Upper lobe of left lung (tissue), 4 donors: Measurements from ENCODE around the gene FAM120B.

Source experiments
- CTCF ChIP-seq, 6 experiments: fragments of 450-650 bp in 4 of 6; fragments of 200-600 bp in 2 of 6; sonication (generic) in 2 of 6; IDR thresholded peaks; one replicate each; pipeline ENCODE4 v1.5.1; 2016 to 2019; ENCODE audit warnings: antibody characterized with exemption in 6 of 6
- EP300 ChIP-seq, 4 donors: sonication (generic); formaldehyde crosslinking; IDR thresholded peaks; one replicate each; pipeline ENCODE4 v1.5.1; 2017; ENCODE audit warnings: antibody characterized with exemption in 4 of 4, control low read depth in 2 of 4
- POLR2A ChIP-seq, 4 donors: fragments of 450-650 bp; IDR thresholded peaks; one replicate each; pipeline ENCODE4 v1.5.1; 2016 to 2017; ENCODE audit warnings: antibody characterized with exemption in 4 of 4, mild to moderate bottlenecking in 2 of 4
- POLR2AphosphoS5 ChIP-seq, 2 donors: sonication (generic); formaldehyde crosslinking; IDR thresholded peaks; one replicate each; pipeline ENCODE4 v1.5.1; 2017; ENCODE audit warnings: antibody characterized with exemption in 2 of 2

DNA sequence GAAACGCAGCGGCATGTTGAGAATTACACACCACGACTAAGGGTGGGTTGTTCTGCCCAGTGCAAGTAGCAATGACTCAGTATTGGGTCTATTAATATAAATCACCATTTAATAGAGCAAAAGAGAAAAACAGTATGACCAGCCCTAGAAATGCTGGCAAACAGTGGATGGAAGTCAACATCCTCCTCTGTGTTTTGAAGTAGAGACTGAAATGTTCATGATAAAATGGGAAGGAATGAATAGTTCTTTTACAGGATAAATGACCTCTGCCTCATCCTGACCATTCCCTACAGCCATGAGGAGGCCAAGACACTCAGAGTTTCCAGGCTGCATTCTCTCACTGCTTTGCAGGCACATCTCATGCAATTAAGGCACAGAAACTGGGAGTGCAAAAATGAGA, 134.8 kb downstream of the FAM120B start:
- TF ChIP-seq POLR2A (IDR thresholded peaks at IDR 0.05) (no peak), CTCF (IDR thresholded peaks at IDR 0.05) (no peak), POLR2AphosphoS5 (IDR thresholded peaks at IDR 0.05) (no peak), EP300 (IDR thresholded peaks at IDR 0.05) (no peak)
